ENCODE measurements around the gene SOCS2. TPM values are rescaled to one million over a fixed set of nuclear protein-coding genes. Genes with fewer than 3 reads are reported as not detected.

The SOCS2 gene
- total RNA-seq, 4 donors from 2014 or later, result 10.4 to 46.7 (median 26.5) TPM

DNA sequence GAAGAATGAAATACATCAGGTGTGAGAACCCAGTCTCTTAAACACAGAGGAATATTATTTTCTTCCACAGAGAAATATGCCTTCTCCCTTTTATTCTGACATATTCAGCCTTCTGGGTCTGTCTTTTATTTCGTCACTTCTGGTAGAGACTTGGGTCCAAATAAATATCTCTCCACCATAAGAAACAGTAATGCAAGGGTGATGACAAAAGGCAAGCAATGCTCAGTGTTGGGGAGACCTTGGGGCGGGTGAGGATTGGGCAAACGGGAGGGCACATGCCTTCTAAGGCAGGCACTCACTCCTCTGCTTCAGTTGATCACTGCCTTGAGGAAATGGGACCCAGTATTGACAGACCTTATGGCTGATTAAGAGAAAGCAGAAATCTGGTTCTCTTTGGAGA, 6.7 kb upstream of the SOCS2 start:
- TF ChIP-seq POLR2A (IDR thresholded peaks at IDR 0.05; ENCODE audit: low read depth), result no peak
- TF ChIP-seq EP300 (IDR thresholded peaks at IDR 0.05), result no peak
- no peak for TF ChIP-seq POLR2AphosphoS5 (IDR thresholded peaks at IDR 0.05)
- TF ChIP-seq, protein P1, sequence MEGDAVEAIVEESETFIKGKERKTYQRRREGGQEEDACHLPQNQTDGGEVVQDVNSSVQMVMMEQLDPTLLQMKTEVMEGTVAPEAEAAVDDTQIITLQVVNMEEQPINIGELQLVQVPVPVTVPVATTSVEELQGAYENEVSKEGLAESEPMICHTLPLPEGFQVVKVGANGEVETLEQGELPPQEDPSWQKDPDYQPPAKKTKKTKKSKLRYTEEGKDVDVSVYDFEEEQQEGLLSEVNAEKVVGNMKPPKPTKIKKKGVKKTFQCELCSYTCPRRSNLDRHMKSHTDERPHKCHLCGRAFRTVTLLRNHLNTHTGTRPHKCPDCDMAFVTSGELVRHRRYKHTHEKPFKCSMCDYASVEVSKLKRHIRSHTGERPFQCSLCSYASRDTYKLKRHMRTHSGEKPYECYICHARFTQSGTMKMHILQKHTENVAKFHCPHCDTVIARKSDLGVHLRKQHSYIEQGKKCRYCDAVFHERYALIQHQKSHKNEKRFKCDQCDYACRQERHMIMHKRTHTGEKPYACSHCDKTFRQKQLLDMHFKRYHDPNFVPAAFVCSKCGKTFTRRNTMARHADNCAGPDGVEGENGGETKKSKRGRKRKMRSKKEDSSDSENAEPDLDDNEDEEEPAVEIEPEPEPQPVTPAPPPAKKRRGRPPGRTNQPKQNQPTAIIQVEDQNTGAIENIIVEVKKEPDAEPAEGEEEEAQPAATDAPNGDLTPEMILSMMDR (IDR thresholded peaks at IDR 0.05), result no peak
- no peak overlapping the region for H3K27ac ChIP-seq (replicated peaks in 1 of 4)
- peaks cover 0 to 2% (median 0%) of the 10 kb centered on the region in 4 donors for H3K9me3 ChIP-seq
- H3K36me3 ChIP-seq, result peaks cover 0 to 17% (median 11%) of the 10 kb centered on the region in 4 donors
- intact Hi-C loops (cut with DNase I), result loop anchor here (10.0 kb wide), 1 partner anchor 61 kb away; no protein-coding TSS in a partner anchor
- DNase-seq (ENCODE audit: extremely low spot score), result no peak
- no peak overlapping the region for H3K4me3 ChIP-seq
- WGBS, result 94% methylated on average over 3 of the region's 3 CpGs
- peaks cover 0 to 7% (median 3%) of the 10 kb centered on the region in 4 donors for H3K4me1 ChIP-seq
- H3K27me3 ChIP-seq, result no peaks in the 10 kb centered on the region

DNA sequence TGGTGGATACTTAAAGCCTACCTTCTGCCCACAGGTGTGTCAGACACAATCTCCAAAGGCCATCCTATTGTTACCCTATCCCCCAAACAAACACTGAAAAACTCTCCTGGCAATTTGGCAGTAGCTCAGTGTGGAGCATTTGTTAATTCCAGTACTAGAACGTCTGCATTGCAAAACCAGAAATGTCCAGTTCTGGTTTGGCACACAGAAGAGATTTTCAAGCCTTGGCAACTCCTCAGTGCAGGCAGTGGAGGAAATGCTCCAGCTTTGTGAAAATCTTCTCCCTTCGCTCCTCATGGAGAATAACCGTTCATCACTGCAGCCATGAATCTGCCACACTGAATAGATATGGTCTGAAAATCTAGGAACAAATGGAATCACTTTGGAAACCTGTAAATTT, 5.3 kb upstream of the SOCS2 start:
- H3K36me3 ChIP-seq, result peaks cover 0 to 17% (median 11%) of the 10 kb centered on the region in 4 donors
- WGBS, result 71% methylated on average over 3 of the region's 3 CpGs
- H3K27ac ChIP-seq (replicated peaks in 1 of 4), result no peak overlapping the region
- TF ChIP-seq POLR2A (IDR thresholded peaks at IDR 0.05; ENCODE audit: low read depth) (no peak), EP300 (IDR thresholded peaks at IDR 0.05) (no peak), POLR2AphosphoS5 (IDR thresholded peaks at IDR 0.05) (no peak)
- TF ChIP-seq, protein P1 (IDR thresholded peaks at IDR 0.05), result no peak
- no peak overlapping the region for H3K4me3 ChIP-seq
- H3K9me3 ChIP-seq, result no peaks in the 10 kb centered on the region
- H3K4me1 ChIP-seq, result peaks cover 0 to 19% (median 8%) of the 10 kb centered on the region in 4 donors
- intact Hi-C loops (cut with DNase I), result loop anchor here (10.0 kb wide), 1 partner anchor 62 kb away; no protein-coding TSS in a partner anchor
- H3K27me3 ChIP-seq, result peaks cover 0 to 3% (median 0%) of the 10 kb centered on the region in 4 donors
- no peak for DNase-seq (ENCODE audit: extremely low spot score)

DNA sequence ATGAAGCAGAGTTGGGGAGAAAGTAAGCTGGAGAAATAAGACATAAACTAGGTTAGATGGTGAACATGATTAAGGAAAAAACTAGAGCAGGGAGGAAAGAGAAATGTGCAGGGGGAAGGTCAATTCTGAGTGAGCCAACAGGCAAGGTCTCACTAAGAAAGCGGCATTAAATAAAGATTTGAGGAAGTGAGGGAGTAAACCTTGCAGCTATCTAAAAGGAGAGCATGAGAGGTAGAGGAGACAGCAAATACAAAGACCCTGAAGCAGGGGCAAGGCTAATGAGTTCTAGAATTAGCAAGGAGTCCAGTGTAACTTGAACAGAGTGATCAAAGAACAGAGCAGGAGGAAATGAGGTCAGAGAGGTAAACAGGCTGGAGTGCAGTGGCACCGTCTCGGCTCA, 4.4 kb upstream of the SOCS2 start:
- DNase-seq (ENCODE audit: extremely low spot score), result no peak
- no peak overlapping the region for H3K27ac ChIP-seq (replicated peaks in 1 of 4)
- H3K9me3 ChIP-seq, result no peaks in the 10 kb centered on the region
- H3K27me3 ChIP-seq, result peaks cover 0 to 13% (median 0%) of the 10 kb centered on the region in 4 donors
- no peak overlapping the region for H3K4me3 ChIP-seq
- peaks cover 3 to 28% (median 17%) of the 10 kb centered on the region in 4 donors for H3K4me1 ChIP-seq
- 82% methylated on average over 3 of the region's 3 CpGs for WGBS
- peaks cover 0 to 17% (median 11%) of the 10 kb centered on the region in 4 donors for H3K36me3 ChIP-seq
- intact Hi-C loops (cut with DNase I), result loop anchor here (2.0 to 10.0 kb wide), 2 partner anchors 63 to 411 kb away; no protein-coding TSS in a partner anchor
- no peak for TF ChIP-seq POLR2A (IDR thresholded peaks at IDR 0.05; ENCODE audit: low read depth)
- TF ChIP-seq, protein P1 (IDR thresholded peaks at IDR 0.05), result no peak
- TF ChIP-seq POLR2AphosphoS5 (IDR thresholded peaks at IDR 0.05), result no peak
- no peak for TF ChIP-seq EP300 (IDR thresholded peaks at IDR 0.05)

DNA sequence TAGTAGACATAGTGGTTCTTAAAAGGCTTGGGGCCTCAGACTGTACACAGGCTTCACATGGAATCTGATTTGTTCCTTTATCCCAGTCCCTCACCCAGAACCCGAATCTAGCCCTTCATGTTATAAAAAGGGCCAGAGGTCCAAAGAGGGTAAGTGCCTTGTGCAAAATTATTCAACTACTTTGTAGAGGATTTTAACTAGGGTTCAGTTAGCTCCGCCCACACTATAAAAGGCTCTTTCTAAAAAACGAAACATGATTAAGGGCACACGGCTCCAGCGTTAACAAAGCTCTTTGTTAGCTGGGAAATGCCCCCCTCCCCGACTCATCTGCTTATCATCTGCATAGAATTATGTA, 3.2 kb upstream of the SOCS2 start:
- H3K36me3 ChIP-seq, result peaks cover 0 to 17% (median 11%) of the 10 kb centered on the region in 4 donors
- H3K9me3 ChIP-seq, result no peaks in the 10 kb centered on the region
- H3K27me3 ChIP-seq, result peaks cover 0 to 16% (median 0%) of the 10 kb centered on the region in 4 donors
- no peak for DNase-seq (ENCODE audit: extremely low spot score)
- TF ChIP-seq, protein P1 (IDR thresholded peaks at IDR 0.05), result no peak
- no peak for TF ChIP-seq EP300 (IDR thresholded peaks at IDR 0.05)
- TF ChIP-seq POLR2A (IDR thresholded peaks at IDR 0.05; ENCODE audit: low read depth), result no peak
- TF ChIP-seq POLR2AphosphoS5 (IDR thresholded peaks at IDR 0.05), result no peak
- peak overlapping the region in 2 of 4 donors; percentile 92 to 95 for H3K27ac ChIP-seq (replicated peaks in 1 of 4)
- intact Hi-C loops (cut with DNase I), result loop anchor here (1.0 to 10.0 kb wide), 3 partner anchors 64 to 532 kb away; no protein-coding TSS in a partner anchor
- peak overlapping the region; percentile 71 to 90 (median 78) for H3K4me3 ChIP-seq
- H3K4me1 ChIP-seq, result peaks cover 3 to 40% (median 23%) of the 10 kb centered on the region in 4 donors
- 18% methylated on average over 6 of the region's 6 CpGs for WGBS
